Fibroblast of skin of left quadriceps (primary cell): Measurements from ENCODE around the gene PLTP.
"Not testable (repeated sequence)": the region's sequence is repeated elsewhere in the genome, so short reads cannot be mapped to it uniquely, and the experiment has no call there.

Experiments
- DNase-seq, 2 experiments: peaks; one replicate each; pipeline ENCODE4 v3.0.0-alpha.2; 2013; ENCODE audit warnings: low read depth in 2 of 2

PLTP gene, protein sequence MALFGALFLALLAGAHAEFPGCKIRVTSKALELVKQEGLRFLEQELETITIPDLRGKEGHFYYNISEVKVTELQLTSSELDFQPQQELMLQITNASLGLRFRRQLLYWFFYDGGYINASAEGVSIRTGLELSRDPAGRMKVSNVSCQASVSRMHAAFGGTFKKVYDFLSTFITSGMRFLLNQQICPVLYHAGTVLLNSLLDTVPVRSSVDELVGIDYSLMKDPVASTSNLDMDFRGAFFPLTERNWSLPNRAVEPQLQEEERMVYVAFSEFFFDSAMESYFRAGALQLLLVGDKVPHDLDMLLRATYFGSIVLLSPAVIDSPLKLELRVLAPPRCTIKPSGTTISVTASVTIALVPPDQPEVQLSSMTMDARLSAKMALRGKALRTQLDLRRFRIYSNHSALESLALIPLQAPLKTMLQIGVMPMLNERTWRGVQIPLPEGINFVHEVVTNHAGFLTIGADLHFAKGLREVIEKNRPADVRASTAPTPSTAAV

DNA sequence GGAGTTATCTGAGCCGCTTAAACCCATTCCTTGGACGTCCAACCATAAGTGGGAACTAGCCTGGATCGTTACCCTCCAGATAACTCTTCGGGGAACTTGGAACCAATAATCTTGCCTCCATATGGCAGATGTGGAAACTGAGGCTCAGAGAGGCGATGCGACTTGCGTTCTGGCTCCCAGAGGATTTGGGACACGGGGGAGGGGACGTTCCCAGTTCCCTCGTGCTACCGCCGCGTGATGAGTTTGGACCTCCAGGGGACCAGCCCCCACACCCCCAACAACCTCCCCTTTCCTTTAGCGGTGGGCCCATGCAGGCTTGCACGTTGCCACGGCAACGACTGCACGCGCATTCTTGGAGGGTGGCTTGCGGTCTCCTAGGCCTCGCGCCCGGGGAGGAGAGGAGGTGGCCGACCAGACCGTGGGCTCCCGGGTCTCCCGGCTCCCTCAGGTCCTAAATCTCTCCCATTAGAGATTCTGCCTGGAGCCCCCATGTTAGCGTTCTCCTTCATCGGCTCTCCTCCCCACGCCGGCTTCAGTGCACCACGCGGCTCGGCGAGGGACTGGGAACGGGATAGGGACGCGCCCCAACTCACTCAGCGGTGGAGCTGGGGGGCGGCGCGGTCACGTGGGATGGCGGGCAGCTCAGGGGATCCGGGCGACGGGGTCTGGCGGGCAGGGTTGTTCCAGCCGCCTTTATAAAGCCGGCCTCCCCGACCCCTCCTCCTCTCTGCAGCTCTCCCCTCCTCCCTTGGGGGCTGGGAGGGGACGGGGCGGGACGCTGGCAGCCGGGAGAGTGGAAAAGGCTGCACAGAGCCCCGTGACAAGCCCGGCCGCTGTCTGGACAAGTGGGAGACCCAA lies at the start of gene PLTP:
Gene PLTP (minus strand): TSS at position 670 of the 858 bp plus-strand sequence. CDS start 703 bp downstream, outside the sequence.
- no peak for DNase-seq

DNA sequence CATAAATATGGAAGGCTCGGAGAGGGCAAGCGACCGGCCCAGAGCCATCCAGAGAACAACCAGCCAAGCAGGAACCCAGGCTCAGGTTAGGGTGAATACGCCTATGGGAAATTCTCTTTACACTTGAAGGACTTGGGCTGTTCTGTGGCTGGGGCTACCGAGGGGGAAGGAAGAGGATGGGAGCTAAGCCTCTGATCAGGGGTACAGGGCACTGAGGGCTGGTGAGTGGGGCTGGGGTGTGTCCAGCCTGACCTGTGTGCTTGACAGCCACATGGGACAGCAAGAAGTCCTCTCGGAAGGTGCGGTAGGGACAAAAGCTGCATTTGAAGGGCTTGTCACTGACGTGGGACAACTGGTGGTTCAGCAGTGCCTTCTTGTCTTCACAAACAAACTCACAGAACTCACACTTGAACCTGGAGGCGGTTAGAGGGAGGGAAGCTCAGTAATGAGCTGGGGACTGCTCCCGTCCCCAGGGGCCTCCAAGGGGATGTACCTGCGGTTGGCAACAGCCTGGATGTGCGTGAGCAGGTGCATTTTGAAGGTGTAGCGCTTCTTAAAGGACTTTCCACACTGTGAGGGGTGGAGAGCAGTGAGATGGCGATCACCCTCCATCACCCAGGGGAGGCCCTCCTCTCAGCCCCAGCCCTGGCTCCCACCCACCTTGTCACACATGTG lies 48.1 kb upstream of the PLTP start:
- no peak for DNase-seq

DNA sequence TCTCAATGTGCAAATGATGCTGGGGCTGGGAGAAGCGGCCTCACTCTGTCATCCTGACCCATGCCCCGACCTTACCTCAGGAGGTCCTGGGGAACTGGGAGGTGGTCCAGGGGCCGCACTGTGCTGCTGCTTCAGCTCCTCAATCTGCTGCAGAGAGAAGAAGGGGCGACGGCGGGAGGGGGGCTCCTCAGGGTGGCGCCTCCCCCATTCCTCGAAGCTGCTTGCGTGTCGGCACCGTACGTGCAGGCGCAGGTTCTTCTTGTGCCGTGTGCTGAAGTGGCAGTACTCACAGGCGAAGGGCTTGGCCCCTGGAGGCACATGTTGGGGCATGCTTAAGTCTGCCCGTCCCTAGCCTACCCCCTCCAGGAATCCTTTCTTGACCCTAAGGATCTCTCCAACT lies 47.2 kb upstream of the PLTP start:
- DNase-seq, result no peak

DNA sequence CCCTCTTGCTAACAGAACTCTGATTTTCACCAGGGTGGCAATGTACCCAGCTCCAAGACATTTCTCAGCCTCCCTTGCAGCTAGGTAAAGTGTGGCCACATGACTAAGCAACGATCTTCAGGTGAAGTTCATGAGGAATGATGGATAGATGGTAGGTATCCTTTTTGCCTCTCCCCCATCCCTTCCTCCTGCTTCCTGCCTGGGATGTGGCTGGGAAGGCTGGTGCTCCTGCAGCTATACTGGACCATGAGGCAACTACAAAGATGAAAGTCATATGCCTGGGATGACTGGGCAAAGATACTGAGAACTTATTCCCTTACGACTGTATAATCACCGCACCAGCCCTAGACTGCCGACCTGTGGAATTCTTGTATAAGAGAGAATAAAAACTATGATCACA lies 46.6 kb upstream of the PLTP start:
- DNase-seq, result no peak

DNA sequence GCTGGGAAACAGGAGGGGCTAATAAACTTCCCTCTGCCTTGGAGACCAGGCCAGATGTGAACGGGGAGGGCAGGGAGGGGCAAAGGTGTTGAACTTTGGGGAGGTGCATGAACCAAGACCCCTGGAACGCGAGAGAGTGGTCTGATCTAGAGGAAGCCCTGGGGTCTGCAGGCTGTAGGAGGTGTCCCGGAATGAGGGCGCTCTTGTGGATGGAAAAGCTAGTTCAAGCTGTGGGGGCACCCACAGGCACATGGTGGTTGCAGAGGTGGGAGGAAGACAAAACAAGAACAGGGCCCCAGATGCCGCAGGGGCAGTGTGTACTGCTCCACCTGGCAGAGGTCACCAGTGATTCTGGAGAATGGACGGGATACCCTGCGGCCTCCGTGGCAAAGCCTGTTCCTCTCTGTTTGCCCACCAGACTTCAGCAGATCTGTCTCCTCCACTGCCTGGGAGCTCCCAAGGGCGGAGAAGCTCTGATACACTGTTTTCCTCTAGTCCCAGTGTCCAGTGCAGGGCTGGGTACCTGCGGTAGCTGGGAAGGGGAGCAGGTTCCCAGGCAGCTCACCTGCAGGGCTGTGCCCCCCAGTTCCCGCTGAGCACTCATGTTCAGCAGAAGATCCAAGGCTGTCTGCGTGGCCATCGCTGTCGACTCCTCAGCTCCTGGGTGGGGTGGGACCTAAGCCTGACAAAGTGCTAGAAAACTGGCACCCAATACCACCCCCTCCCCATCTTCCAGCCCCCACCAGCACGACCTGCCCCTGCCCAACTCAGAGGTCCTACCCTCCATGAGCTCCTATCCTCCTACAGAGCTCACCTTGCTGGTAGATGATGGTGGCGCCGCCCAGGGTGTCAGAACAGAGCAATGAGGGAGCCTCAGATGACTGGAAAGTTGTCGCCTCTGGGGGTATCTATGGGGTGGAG lies 45.3 kb upstream of the PLTP start:
- DNase-seq, result no peak

DNA sequence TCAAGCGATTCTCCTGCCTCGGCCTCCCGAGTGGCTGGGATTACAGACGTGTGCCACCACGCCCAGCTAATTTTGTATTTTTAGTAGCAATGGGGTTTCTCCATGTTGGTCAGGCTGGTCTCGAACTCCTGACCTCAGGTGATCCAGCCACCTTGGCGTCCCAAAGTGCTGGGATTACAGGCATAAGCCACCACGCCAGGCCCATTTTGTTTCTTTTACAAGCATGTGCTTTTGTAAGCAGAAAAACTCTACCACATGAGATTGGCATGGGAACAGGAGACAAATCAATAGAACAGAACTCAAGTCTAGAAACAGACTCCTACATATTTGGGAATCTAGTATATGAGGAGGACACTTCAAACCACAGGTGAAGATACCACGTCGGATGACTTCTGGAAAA lies 44.4 kb upstream of the PLTP start:
- DNase-seq, result not testable (repeated sequence)

DNA sequence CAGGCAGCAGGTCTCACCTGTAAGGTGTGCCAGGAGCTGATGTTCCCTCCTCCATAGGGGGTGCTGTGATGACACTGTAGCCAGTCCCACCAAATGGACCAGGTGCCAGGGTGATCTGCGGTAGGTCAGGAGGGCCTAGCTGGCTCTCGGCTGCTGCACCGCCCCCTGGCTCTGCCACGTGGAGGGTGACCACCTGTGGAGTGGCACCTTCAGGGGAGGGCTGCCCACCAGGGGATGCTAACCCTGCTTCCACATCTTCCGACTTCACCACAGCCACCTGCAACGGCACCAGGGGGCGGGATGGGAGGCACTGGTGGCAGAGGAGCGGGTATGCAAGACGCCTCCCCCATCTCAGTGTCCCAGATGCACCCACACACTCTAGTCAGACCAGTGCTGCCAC lies 41.7 kb upstream of the PLTP start:
- DNase-seq, result no peak

DNA sequence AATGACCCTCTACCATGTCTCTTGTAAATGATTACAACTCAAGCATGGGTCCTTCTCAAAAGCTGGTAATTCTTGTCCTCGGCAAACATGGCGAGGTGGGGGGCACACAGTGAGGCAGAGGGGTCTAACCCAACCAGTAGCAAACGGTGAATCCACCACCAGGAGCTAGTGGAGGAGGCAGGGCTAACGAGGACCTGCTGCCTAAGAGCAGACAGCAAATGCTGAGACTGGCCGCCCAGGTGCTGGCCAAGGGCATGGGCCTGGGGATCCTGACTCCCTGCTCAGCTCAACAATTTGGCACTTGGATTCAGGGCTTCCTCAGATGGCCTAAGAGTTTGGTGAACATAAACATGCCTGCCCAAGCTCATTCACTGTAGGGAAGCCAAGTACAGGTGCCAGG lies 40.9 kb upstream of the PLTP start:
- no peak for DNase-seq

DNA sequence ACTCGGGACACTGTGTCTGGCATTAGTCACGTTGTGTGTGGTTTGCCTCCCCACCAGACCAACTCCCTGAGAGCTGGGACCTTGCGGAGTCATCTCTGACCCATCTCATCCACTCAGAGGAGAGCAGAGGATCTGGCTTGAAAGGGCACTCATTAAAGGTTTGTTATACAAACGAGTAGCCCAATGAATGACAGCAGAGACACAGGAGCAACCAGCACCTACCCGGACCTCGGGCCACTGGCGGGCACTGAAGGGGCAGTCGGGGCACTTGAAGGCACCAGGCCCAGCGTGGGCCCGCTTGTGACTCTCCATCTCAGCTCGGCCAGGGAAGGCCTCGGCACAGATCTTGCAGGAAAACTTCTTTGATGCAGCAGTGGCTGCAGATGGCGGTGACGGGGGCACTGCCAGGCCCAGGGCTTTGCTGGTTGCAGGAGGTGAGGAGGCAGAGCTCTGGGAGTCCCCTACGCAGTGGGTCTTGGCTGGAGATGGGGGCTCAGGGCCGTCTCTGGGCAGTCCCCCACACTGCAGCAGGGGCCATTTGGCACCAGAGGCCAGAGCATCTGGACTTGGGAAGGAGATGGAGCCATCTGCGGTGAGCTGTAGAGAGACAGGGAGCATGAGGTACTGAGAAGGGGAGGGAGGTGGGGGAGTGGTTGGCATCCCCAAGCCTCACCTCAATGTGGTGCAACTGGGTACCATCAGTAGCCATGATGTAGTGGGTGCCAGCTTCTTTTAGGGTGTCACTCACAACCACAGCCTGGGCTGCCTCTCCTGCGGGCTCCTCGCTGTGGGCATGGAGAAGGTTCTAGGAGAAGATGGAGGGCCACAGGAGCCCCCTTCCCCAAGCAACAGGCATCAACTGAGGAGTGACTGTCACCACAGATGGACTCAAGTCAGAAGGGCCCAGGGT lies 40.2 kb upstream of the PLTP start:
- no peak for DNase-seq

DNA sequence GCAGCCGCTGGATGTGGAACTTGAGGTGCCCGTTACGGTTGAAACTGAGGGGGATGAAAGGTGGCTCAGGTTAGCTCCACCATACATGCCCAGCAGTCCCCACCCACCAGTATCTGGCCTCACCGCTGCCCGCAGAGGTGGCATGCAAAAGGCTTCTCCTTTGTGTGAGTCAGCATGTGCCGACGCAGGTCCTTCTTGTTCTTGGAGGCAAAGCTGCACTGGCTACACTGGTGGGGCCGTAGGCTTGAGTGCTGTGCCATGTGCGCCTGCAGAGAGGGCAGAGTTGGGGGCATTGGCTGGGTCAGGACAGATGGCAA lies 38.3 kb upstream of the PLTP start:
- no peak for DNase-seq

DNA sequence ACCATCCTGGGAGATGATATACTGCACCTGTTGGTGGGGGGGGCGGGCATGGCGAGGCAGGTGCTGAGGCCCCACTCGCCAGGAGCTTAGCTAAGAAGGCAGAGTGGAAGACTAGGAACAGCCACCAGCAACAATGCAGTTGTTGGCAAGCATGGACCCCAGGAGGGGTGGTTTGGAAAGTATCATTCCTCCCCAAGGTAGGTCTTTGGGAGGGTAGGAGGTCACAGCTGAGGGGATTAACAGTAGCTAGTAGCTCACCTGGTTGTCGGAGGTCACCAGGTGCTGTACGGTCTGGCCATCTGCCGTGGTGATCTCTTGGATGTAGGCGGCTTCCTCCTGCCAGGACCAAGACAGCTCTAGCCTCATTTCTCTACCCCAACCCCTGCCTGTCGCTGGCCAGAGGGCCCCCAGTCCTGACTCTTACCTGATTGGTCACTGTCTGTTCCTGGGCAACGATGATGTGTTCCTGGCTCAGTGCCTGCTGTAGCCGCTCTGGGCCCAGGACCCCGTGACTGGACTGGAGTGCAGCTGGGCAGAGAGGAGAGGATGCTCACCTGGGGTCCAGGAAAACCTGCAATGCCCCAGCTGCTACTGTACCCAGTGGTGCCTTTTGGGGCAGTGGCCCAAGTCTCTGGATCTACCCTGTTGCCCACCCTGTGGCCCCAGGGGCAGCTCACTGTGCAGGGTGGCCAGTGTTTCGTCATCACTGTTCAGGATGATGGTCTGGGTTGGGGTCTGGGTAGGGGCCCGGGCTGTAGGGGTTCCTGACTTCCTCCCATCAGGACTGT lies 37.8 kb upstream of the PLTP start:
- no peak for DNase-seq

DNA sequence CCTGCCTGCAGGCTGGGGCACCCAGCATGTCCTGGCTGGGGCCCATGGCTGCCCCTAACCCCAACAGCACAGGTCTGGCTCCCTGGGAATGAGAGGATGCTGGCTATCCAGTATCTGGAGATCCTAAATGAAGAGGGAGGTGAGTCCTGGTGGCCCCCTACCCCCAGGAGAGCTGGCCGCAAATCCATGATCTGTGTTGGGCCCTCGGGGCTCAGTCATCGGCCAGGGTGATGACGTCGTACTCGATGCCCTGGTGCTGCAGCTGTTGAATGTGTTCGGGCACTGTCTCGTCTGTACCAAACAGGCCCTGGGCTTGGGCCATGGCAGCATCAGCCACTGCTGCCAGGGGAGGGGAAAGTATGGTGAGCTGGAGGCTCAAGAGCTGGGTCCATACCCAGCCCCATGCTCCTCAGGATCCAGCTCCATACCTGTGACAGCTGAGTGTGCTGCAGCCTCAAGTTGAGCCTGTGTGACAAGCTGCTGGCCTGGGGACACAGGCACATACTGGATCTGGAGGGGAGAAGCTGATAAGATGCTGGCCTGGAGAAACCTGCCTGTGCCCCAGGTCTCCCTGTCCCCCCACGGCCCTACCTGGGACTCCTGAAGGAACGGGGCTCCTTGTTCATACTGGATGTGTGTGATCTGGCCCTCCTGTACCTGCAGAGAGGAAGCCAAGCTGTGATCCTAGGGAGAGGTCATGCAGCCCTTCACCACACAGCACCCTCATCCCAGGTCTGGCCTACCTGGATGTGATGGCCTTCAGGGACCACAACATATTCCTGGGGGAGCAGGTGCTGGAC lies 37.0 kb upstream of the PLTP start:
- no peak for DNase-seq

DNA sequence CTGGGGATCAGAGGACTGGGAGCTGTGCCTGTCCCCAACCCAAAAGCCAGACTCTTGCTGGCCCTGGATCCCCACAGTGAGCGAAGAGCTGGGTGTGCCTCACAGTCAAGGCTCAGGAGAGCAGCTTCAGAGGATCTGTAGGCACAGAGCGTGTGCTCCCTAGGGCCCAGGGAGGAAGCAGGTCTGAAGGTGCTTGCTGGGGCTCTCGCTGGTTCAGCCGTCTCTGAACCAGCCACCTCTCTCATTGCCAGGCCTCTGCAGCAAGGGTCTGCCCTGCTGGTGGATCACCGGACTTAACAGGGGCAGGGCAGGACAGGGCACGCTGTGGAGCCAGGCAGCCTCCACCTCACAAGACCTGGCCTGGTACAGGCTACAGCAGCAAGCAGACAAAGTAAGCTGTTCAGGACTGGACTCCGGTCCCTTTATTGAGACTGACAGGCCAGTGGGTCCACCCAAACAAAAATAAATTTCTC lies 36.3 kb upstream of the PLTP start:
- DNase-seq, result no peak

DNA sequence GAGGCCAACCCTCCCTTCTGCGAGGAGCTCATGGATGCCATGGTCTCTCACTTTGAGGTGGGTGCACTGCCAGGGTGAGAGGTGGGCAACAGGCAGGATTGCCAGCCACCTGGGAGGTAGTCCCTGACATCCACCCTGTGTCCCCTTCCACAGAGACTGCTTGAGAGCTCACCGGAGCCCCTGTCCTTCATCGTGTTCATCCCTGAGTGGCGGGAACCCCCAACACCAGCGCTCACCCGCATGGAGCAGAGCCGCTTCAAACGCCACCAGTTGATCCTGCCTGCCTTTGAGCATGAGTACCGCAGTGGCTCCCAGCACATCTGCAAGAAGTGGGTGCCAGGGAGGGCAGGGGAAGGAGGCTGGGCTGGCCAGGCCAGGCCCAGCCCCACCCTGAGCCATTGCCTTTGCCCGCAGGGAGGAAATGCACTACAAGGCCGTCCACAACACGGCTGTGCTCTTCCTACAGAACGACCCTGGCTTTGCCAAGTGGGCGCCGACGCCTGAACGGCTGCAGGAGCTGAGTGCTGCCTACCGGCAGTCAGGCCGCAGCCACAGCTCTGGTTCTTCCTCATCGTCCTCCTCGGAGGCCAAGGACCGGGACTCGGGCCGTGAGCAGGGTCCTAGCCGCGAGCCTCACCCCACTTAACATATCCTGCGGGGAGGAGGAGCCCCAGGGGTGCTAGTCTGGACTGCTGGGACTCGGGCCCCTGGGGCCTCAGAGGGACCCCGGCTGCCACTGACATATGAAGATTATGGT lies 35.3 kb upstream of the PLTP start:
- DNase-seq, result no peak

DNA sequence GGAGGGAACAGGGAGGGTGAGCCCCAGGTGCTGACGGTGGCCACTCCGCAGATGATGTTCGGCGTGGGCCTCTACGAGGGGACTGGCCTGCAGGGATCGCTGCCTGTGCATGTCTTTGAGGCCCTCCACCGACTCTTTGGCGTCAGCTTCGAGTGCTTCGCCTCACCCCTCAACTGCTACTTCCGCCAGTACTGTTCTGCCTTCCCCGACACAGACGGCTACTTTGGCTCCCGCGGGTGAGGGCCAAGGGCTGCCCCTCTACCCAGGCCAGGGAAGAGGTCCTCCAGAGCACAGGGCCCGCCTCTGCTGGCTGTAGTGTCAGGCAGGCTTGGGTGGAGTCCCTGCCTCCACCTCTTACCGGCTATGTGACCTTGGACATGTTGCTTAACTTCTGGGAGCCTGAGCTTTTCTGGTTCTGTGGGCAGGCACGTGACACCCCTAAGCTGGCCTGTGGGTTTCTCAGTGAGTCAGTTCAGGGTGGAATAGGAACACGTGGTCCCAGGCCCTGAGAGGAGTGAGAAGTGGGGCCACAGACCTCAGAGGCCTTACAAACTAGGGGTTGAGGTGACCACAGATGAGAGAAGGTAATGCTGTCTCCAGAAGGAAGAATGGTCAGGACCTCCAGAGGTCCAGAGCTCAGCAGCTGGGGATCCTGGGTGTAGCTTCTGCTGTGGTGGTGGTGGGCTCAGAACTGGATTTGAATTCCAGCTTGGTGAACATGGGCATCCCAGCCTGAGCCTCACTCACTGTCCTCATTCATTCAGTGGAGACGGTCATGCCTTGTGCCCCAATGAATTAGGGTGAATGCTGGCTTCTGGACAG lies 34.4 kb upstream of the PLTP start:
- DNase-seq, result no peak

DNA sequence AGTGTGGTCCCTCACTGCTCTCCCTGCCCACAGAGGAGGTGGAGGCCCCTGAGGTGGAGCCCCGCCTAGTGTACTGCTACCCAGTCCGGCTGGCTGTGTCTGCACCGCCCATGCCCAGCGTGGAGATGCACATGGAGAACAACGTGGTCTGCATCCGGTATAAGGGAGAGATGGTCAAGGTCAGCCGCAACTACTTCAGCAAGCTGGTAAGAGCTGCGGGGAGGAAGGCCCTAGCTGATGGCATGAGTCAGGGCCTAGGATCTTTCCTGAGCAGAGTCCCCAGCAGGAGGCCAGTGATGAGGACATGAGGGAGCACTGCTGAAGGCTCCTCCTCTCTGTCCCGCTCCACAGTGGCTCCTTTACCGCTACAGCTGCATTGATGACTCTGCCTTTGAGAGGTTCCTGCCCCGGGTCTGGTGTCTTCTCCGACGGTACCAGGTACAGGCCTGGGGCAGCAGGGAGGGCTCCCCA lies 33.8 kb upstream of the PLTP start:
- no peak for DNase-seq
